GM19043 (cell line): ENCODE measurements around the gene CAMK1D.
A peak's percentile ranks its signal among the peaks of the same experiment; 100 is the strongest.
"Not testable (repeated sequence)": the region's sequence is repeated elsewhere in the genome, so short reads cannot be mapped to it uniquely, and the experiment has no call there.

Experiments
- ATAC-seq: cut with Tn5 transposase; IDR thresholded peaks from one replicate; pipeline ENCODE4 v1.9.1; 2021; ENCODE audit warnings: low read depth; ENCODE audit not compliant: unreplicated experiment

CAMK1D gene

GRCh38 chr10:12420530-12421120, 71.3 kb downstream of the CAMK1D start:
- no peak for ATAC-seq

GRCh38 chr10:12422189-12422588, 72.8 kb downstream of the CAMK1D start:
- ATAC-seq, result no peak

- ATAC-seq, result no peak
Observed at GRCh38 chr10:12423896-12424295, 74.5 kb downstream of the CAMK1D start.

- no peak for ATAC-seq
Observed at GRCh38 chr10:12427276-12427675, 77.9 kb downstream of the CAMK1D start.

- no peak for ATAC-seq
Observed at GRCh38 chr10:12428447-12429135, 79.2 kb downstream of the CAMK1D start.

GRCh38 chr10:12430406-12430982, 81.1 kb downstream of the CAMK1D start:
- ATAC-seq, result no peak

- no peak for ATAC-seq
Observed at GRCh38 chr10:12431151-12432101, 82.1 kb downstream of the CAMK1D start.

- ATAC-seq, result no peak
Observed at GRCh38 chr10:12432402-12433189, 83.2 kb downstream of the CAMK1D start.

GRCh38 chr10:12434277-12434676, 84.9 kb downstream of the CAMK1D start:
- ATAC-seq, result no peak

GRCh38 chr10:12434677-12435076, 85.3 kb downstream of the CAMK1D start:
- ATAC-seq, result not testable (repeated sequence)

GRCh38 chr10:12435348-12435747, 86.0 kb downstream of the CAMK1D start:
- ATAC-seq, result no peak

GRCh38 chr10:12438919-12439692, 89.8 kb downstream of the CAMK1D start:
- no peak for ATAC-seq

- ATAC-seq, result not testable (repeated sequence)
Observed at GRCh38 chr10:12439767-12440166, 90.4 kb downstream of the CAMK1D start.

- ATAC-seq, result no peak
Observed at GRCh38 chr10:12443026-12443425, 93.7 kb downstream of the CAMK1D start.

GRCh38 chr10:12444981-12445700, 95.8 kb downstream of the CAMK1D start:
- no peak for ATAC-seq

GRCh38 chr10:12445701-12446334, 96.5 kb downstream of the CAMK1D start:
- ATAC-seq, result no peak

GRCh38 chr10:12448340-12448728, 99.0 kb downstream of the CAMK1D start:
- ATAC-seq, result no peak

- peak; percentile 93 for ATAC-seq
Observed at GRCh38 chr10:12448729-12449391, 99.5 kb downstream of the CAMK1D start.
